GM12872 (cell line): Measurements from ENCODE around the gene MEGF6.

Source experiments
- TF ChIP-seq, protein P1 (sequence below): IDR thresholded peaks from 3 replicates; pipeline ENCODE4 v1.5.1; 2011; ENCODE audit warnings: low read depth, mild to moderate bottlenecking, low read length, moderate library complexity; ENCODE audit not compliant: insufficient read depth

MEGF6 gene

DNA sequence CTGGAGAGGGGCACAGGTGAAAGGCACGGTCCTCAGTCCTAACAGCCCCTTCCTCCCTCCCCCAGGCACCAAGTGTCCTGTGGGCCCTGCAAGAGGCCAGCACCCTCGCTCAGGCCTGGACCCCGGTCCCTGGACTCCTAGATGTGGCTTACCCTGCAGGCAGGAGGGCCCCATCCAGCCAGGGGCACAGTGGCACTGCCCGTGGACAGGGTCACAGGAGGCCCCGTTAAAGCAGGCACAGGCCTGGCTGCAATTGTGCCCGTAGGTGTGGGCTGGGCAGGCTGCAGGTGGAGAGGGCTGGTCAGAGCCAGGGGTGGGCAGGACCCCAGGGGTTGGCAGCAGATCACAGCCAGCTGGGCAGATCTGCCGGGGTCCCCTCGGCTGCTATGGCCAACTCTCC lies 112.3 kb downstream of the MEGF6 start:
- TF ChIP-seq, protein P1, sequence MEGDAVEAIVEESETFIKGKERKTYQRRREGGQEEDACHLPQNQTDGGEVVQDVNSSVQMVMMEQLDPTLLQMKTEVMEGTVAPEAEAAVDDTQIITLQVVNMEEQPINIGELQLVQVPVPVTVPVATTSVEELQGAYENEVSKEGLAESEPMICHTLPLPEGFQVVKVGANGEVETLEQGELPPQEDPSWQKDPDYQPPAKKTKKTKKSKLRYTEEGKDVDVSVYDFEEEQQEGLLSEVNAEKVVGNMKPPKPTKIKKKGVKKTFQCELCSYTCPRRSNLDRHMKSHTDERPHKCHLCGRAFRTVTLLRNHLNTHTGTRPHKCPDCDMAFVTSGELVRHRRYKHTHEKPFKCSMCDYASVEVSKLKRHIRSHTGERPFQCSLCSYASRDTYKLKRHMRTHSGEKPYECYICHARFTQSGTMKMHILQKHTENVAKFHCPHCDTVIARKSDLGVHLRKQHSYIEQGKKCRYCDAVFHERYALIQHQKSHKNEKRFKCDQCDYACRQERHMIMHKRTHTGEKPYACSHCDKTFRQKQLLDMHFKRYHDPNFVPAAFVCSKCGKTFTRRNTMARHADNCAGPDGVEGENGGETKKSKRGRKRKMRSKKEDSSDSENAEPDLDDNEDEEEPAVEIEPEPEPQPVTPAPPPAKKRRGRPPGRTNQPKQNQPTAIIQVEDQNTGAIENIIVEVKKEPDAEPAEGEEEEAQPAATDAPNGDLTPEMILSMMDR, result no peak

DNA sequence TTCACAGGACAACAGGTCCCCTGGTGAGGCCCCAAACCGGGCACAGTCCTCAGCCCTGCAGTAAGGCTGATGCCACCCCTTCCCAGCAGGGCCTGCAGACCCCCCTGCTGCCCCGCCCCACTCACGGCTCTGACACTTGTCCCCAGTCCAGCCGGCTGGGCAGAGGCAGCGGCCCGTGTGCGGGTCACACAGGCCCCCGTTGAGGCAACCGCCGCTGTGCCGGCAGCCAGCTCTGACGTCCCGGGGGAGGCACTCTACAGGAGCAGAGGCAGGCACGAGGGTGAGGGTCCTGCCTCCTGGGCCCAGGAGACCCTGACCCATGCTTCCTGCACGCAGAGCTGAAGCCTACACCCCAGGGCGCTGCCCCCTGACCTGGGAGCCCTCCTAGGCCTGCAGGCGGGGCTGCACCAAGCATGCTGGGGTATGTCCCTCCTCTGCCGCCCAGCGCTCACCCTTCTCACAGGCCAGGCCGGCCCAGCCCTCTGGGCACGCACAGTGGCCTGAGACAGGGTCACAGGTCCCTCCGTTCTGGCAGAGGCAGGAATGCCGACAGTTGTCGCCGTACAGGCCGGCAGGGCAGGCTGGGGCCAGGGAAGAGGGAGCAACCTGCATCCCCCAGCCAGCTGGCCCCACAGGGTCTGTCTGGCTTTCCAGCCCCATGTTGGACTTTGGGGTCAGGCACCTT lies 112.9 kb downstream of the MEGF6 start:
- TF ChIP-seq, protein P1, result no peak

DNA sequence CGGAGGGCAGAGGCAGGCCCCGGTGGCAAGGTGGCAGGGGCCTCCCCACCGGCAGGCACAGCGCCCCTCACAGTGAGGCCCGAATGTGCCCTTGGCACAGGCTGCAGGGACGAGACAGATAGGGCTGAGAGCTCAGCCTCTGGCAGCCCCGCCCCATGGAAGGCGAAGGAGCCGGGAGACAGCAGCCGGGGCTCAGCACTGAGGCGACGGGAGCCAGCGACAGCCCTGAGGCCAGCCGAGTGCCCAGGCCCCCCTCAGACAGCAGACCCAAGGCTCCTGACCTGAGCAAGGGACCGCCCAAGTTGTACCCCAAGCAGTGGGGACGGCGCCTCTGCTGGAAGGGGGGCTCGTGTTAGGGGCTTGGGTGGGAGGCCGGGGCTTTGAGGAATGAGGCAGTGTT lies 113.8 kb downstream of the MEGF6 start:
- TF ChIP-seq, protein P1, result no peak

DNA sequence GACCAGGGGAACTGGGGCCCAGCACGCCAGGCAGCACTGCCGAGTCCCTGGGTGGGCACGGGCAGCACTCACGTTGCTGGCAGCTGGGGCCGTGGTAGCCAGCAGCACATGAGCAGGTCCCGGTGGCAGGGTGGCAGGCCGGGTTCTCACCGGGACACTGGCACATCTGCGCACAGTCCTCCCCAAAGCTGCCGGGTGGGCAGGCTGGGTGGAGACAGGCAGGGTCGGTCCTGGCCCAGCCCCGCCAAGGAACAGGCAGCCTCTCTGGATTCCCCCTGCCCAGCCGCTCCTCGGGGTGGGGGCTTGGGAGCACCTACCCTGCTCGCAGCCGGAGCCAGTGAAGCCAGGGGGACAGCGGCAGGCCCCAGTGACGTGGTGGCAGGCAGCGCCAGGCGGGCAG lies 114.4 kb downstream of the MEGF6 start:
- TF ChIP-seq, protein P1, result no peak

DNA sequence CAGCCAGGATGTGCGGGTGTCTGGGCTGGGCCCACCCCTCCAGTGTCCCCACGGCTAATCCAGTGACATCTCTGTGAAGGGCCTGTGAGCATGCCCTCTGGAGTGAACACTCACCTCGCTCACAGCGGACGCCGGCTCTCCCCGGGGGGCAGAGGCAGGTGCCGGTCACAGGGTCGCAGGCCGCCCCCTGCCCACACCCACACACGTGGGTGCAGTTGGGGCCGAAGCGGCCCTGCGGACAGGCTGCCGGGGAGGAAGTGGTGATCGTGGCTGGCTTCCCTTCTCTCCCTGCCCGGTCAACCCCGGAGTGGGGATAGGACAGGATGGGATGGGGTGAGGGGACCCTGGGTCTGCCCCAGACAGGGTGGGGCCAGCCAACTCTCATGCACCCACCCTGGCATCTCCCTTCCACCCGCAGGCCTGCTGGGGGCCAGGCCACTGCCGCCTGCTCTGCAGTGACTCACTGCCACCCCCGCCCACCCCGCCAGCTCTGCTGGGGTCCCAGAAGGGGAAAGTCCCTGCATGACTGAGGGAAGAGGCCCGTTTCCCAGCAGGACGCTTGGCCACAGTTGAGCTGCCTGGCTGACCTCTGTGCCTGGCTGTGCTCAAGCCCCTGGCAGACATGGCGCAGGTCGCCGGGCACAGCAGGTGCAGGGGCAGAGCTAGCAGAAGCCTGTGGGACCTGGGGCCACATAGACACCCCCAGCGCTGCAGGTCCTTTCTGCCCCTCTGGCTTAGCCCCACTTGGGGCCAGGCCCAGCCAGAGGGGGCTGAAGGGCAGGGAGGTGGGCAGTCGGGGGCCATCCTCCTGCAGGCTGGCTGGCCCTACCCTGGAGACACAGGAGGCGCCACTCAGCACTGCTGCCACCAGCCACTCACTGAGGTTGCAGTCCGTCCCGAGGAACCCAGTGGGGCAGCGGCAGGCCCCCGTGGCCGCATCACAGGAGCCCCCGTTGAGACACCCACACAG lies 115.2 kb downstream of the MEGF6 start:
- TF ChIP-seq, protein P1, result no peak

DNA sequence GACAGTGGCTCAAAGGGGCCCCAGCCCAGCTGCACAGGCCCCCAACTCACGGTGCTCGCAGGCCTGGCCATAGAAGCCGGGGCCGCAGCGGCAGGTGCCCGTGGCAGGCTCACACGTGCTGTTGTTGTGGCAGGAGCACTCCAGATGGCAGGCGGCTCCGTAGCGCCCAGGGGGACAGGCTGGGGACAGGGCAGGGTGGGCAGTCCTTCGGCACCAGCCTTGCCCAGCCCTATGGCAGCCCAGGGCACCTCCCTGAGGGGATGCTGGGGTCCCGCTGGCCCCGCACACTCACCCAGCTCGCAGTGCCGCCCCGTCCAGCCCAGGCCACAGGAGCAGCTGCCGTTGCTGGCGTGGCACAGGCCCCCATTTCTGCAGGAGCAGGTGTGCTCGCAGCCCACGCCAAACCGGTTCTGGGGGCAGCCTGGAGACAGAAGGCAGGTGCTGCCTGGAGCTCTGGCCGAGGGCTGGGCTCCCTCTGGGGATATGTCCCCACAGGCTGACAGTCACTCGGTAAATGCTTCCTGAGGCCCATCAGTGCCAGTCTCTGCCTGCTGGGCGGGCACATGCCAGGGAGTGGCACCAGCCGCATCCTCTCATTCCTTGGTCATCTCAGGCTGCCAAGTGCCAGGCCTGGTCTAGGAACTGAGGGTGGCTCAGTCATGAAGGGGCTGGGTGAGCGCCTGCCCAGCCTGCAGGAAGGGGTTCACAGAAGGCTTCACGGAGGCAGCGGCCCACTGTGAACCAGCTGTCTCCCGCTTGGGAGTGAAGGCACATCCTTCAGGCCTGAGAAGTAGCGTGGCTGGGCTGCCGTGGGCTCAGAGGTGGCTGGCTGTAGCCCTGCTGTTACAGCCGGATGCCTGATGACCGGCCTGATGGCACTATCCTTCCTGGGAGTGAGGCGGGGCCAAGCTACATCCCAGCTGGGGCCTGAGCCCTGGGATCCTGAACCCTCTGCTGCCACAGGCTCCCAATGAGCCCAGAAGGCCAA lies 116.7 kb downstream of the MEGF6 start:
- TF ChIP-seq, protein P1, result no peak
